ENCODE results near the gene HMGB2. TPM values are rescaled to one million over a fixed set of nuclear protein-coding genes. Genes with fewer than 3 reads are reported as not detected.

The HMGB2 gene
- total and polyA plus RNA-seq, 2 donors (not counting 3 experiments of a cell fraction or from before 2014, with no cell fraction given), result 45.9 to 233 TPM

DNA sequence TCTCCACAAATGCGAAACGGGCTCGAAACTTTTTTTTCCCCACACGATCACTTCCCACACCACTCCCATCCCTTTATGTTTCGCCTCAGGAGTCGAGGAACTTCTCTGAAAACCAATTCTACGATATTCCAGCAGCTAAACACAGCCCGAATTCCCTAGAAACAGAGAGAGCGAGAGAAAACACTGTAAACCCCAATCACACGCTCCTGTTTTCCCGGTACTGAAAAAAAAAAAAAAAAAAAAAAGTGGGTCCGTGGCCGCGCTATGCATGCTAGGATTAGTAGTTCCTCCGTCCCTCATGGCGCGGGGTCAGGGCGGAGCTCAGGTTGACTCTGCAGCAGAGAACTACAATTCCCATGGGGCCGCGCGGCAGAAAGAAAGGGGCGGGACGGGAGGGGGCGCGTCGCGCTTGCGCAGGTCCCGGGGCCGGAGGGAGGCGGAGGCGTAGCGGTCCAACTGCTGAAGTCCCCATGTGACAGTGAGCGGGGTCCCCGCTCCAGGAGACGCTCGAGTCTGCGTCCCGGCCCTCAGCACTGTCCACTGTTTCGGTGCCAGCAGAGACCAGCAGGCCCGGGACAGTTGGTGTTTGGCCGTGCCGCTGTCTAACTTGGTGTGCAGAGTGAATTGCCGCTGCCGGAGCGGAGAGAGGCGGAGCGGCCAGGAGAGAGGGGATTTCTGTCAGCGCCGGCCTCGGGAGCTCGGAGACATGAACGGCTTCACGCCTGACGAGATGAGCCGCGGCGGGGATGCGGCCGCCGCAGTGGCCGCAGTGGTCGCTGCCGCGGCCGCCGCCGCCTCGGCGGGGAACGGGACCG is 36.5 kb upstream of the HMGB2 start, which contains the start of gene SAP30:
Gene SAP30 (plus strand): TSS at position 478 of the 815 bp plus-strand sequence. CDS start 229 bp downstream, at position 707.
- Histone ChIP-seq H3K27ac (ENCODE audit: insufficient read depth, low read depth, low read length) (peak within 1 kb of the TSS; percentile 93), H3K4me3 (replicated peaks in 1 of 3; ENCODE audit: insufficient read depth in 1 of 3, low read depth in 1 of 3, low read length in 3 of 3) (peak within 1 kb of the TSS; percentile 87 to 99 (median 91)), H3K4me1 (ENCODE audit: control insufficient read depth, extremely low read depth, insufficient read depth, low read length) (peaks cover 24% of the 10 kb centered on the region), H4K20me1 (replicated peaks; ENCODE audit: control insufficient read depth, extremely low read depth, insufficient read depth, low read length) (no peaks in the 10 kb centered on the region), H3K27me3 (ENCODE audit: control insufficient read depth in 2 of 2, insufficient read depth in 2 of 2, low read length in 2 of 2) (no peaks in the 10 kb centered on the region), H3K9me3 (replicated peaks; ENCODE audit: control insufficient read depth, insufficient read depth, low read length) (no peaks in the 10 kb centered on the region), H3K9me1 (replicated peaks; ENCODE audit: control insufficient read depth, extremely low read depth, insufficient read depth, low read length) (no peaks in the 10 kb centered on the region), H3K36me3 (ENCODE audit: control insufficient read depth in 2 of 2, extremely low read depth in 1 of 2, insufficient read depth in 2 of 2, low read length in 2 of 2) (peaks cover 0 to 1% of the 10 kb centered on the region in 2 experiments), H3K9ac (replicated peaks; ENCODE audit: extremely low read depth, insufficient read depth, low read length) (peak within 1 kb of the TSS; percentile 98), H2AFZ (ENCODE audit: low read depth, low read length) (peak within 1 kb of the TSS; percentile 90), H3K79me2 (ENCODE audit: control insufficient read depth, insufficient read depth, low read length) (peaks cover 27% of the 10 kb centered on the region), H3K4me2 (ENCODE audit: insufficient read depth, low read length) (peak within 1 kb of the TSS; percentile 99)
- DNase-seq (ENCODE audit: low read depth, low spot score) (peak; percentile 99), FAIRE-seq (peak; percentile 98)
- no TSS peak for BruUV-seq (replicated peaks)
- dilution Hi-C loops (cut with MboI; ENCODE audit: extremely low pct_ligation_motif_present, low sequenced_read_pairs) (no loop called here), intact Hi-C loops (cut with micrococcal nuclease) (loop anchor here (1.0 to 5.0 kb wide), 7 partner anchors 36 to 358 kb away; partner anchors contain the start of genes GALNT7 and HMGB2)
- TF ChIP-seq POLR2AphosphoS5 (IDR thresholded peaks at IDR 0.05; ENCODE audit: insufficient read depth, low read depth, low read length) (peak; percentile 92), EZH2 (IDR thresholded peaks at IDR 0.05; ENCODE audit: borderline replicate concordance, low read depth, low read length, severe bottlenecking) (no peak), FOS (IDR thresholded peaks at IDR 0.05; ENCODE audit: borderline replicate concordance, insufficient read depth, low read length) (no peak), GATA2 (IDR thresholded peaks at IDR 0.05; ENCODE audit: insufficient read depth, insufficient read length, low read depth, low read length) (no peak), CTCF (IDR thresholded peaks at IDR 0.05; ENCODE audit: extremely low read depth in 1 of 2, insufficient read depth in 1 of 2, low read depth in 1 of 2, low read length in 2 of 2) (no peak), MYC (IDR thresholded peaks at IDR 0.05; ENCODE audit: low read depth, low read length) (no peak), POLR2A (IDR thresholded peaks at IDR 0.05; ENCODE audit: low read depth, low read length) (peak; percentile 95)
- TF ChIP-seq, protein P1, sequence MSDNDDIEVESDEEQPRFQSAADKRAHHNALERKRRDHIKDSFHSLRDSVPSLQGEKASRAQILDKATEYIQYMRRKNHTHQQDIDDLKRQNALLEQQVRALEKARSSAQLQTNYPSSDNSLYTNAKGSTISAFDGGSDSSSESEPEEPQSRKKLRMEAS (IDR thresholded peaks at IDR 0.05; ENCODE audit: insufficient read depth, insufficient read length), result no peak
- POLR2A ChIA-PET, result interaction anchor here (0.6 to 6.1 kb wide), 8 partner anchors 37 to 747 kb away, joined by 3 to 127 read pairs (median 4); partner anchors contain the start of gene HMGB2
- CTCF ChIA-PET, result interaction anchor here (0.6 to 4.3 kb wide), 13 partner anchors 8 to 357 kb away, joined by 3 to 37 read pairs (median 5); partner anchors contain the start of gene HMGB2

Measured in endothelial cell of umbilical vein (primary cell).